OCI-LY1 (cell line): ENCODE data around the gene KY.

Source experiments
- EZH2 ChIP-seq: fragments of 200-600 bp; sonication (generic), shearing (Covaris generic); IDR thresholded peaks from 2 replicates; pipeline ENCODE4 v1.8.0; 2017; ENCODE audit warnings: borderline replicate concordance, mixed run types, mild to moderate bottlenecking, antibody characterized with exemption, low read length, moderate library complexity, mixed read lengths
- TF ChIP-seq, protein P1 (sequence below): fragments of 200-600 bp; sonication (generic), shearing (Covaris generic); IDR thresholded peaks from 2 replicates; pipeline ENCODE4 v1.5.1; 2017; ENCODE audit warnings: mild to moderate bottlenecking, antibody characterized with exemption, low read length, moderate library complexity, mixed read lengths

- TF ChIP-seq EZH2, result no peak
- TF ChIP-seq, protein P1, sequence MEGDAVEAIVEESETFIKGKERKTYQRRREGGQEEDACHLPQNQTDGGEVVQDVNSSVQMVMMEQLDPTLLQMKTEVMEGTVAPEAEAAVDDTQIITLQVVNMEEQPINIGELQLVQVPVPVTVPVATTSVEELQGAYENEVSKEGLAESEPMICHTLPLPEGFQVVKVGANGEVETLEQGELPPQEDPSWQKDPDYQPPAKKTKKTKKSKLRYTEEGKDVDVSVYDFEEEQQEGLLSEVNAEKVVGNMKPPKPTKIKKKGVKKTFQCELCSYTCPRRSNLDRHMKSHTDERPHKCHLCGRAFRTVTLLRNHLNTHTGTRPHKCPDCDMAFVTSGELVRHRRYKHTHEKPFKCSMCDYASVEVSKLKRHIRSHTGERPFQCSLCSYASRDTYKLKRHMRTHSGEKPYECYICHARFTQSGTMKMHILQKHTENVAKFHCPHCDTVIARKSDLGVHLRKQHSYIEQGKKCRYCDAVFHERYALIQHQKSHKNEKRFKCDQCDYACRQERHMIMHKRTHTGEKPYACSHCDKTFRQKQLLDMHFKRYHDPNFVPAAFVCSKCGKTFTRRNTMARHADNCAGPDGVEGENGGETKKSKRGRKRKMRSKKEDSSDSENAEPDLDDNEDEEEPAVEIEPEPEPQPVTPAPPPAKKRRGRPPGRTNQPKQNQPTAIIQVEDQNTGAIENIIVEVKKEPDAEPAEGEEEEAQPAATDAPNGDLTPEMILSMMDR, result no peak
These were observed 33.0 kb downstream of the KY start for GRCh38 chr3:134617608-134618477.
